GM18909 (cell line): ENCODE results near the gene KAZN.

ENCODE experiments used
- ATAC-seq: cut with Tn5 transposase; IDR thresholded peaks from one replicate; pipeline ENCODE4 v1.9.1; 2021; ENCODE audit warnings: mild to moderate bottlenecking; ENCODE audit not compliant: unreplicated experiment, poor library complexity

The KAZN gene

GRCh38 chr1:14842361-14842760 lies 243.9 kb downstream of the KAZN start:
- no peak for ATAC-seq

DNA sequence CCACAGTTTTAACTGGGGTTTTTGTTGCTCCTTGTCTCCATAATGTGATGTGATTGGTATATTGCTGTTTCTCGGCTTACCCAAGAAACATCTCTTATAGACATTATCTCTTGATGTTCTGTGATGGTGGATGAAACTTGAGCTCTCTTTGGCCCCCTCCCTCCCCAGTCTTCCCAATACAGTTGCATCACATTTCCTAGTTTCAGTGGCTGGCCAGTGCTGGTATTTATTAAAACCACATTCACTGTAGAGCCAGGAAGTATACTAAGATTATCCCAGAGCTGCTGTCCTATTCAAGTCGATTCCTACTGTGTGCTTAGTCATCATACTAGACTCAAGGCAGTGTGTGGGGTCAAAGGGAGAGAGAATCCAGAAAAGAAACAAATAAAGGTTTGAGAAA lies 244.4 kb downstream of the KAZN start:
- no peak for ATAC-seq

DNA sequence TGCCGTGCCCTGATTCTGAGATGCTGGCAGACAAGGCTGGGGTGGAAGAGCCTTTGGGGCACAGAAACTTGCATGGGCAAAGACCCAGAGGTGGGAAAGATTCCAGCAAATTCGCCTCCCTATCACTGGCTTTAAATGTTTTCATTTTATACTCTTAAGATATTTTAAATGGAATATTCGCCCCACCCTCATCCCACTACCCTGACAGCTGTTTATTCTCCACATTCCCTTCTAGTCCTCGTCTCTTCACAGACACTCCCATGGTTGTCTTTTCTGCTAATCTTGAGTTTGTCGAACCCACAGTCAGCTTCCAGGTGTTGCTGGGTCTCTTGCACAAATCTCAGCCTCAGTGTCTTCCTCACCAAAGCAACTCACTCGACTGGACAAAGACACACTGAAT lies 245.0 kb downstream of the KAZN start:
- ATAC-seq: no peak

- ATAC-seq: no peak
Observed at GRCh38 chr1:14844356-14844755, 245.9 kb downstream of the KAZN start.

DNA sequence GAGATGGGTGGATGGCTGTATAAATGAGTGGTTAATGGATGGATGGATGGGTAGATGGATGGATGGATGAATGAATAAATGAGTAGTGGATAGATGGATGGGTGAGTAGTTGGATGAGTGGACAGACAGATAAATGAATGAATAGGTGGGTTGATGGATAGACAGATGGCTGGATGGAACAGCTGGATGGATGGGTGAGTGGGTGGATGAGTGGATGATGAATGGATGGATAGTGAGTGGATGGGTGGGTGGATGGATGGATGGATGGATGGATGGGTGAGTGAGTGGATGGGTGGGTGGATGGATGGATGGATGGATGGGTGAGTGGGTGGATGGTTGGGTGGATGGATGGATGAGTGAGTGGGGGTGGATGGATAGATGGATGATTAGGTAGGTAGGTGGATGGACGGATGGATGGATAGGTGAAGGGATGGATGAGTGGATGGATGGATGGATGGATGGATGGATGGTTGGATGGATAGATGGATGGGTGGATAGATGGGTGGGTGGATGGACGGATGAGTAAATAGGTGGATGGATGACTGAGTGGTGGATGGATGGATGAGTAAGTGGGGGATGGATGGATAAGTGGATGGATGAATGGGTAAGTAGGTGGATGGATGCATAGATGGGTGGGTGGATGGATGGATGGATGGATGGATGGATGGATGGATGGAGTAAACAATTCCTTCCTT lies 246.6 kb downstream of the KAZN start:
- ATAC-seq: no peak

DNA sequence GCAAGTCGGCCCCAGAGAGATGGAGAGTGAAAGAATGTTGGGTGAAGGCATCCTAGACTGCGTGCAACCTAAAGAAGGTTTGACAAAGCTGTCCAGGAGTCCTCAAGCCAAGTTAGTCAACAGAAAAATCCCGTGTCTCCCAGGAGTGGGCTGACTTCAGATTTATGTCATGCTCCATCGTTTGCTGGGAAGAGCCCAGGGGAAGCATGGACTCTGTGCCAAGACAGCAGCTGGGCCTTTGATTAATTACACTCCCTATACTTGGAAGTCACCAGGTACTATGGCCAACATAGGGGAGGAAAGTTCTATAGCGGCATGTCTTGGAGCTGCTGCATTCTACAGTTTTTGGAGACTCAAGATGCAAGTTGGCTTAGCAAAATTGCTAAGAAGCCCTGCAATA lies 247.4 kb downstream of the KAZN start:
- ATAC-seq: no peak

GRCh38 chr1:14846688-14847087 lies 248.2 kb downstream of the KAZN start:
- no peak for ATAC-seq

DNA sequence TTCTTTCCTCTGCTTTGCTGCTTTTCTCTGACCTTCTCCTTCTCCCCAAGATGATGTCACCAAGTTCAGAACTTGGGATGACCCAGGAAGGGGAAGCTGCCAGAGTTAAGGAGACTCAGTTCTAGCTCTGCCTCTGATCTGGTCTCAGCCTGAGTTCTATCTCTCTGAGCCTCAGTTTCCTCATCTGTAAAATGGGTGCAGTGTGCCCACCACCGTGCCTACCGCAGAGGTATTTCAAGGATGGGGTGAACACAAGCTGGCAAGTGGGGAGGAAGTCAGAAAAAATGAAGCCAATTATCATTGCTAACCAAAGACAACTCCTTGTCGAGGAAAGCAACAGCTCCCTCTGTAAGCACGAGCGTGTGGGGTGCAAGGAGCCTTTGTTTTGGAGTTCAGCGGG lies 249.7 kb downstream of the KAZN start:
- no peak for ATAC-seq

- ATAC-seq: no peak
Observed at GRCh38 chr1:14848625-14849024, 250.1 kb downstream of the KAZN start.

GRCh38 chr1:14849038-14849437 lies 250.6 kb downstream of the KAZN start:
- no peak for ATAC-seq

- no peak for ATAC-seq
Observed at GRCh38 chr1:14850563-14850962, 252.1 kb downstream of the KAZN start.

GRCh38 chr1:14851760-14852159 lies 253.3 kb downstream of the KAZN start:
- no peak for ATAC-seq

DNA sequence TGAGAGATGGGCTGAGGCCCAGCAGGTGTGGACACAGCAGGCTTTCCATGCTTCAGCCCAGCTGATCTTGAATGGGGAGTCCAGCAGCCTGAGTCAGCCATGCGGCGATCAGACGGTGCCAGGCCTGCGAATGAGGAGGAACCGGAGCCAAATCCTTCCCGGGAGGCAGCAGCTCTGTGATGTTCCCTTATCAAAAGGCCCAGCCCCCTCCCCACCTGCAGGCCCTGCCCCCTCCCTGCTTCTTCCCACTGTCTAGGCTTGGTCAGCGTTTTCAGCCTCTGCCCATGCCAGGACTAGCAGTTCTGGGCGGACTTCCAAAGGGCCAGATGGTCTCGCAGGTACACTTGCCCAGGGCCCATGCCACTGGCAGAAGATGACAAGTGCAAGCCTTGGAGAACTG lies 253.8 kb downstream of the KAZN start:
- no peak for ATAC-seq

- no peak for ATAC-seq
Observed at GRCh38 chr1:14853518-14853917, 255.0 kb downstream of the KAZN start.

DNA sequence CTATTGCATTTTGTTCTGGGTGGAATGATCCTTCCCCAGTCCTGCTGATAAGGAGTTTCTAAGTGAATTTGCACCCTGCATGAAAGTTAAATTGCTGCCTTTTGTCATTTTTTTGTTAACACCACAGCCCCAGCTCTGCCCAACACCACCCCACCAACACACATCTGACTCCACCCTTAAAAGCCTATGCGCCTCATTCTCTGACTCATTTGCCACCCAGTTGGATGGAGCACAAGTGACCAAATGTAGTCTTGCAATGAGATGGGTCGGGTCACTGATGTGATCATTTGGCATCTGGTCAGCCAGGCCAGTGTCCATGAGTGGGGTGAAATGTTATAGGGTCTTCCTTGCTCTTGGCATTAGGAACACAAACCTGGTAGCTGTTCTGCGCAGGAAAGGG lies 256.8 kb downstream of the KAZN start:
- no peak for ATAC-seq

DNA sequence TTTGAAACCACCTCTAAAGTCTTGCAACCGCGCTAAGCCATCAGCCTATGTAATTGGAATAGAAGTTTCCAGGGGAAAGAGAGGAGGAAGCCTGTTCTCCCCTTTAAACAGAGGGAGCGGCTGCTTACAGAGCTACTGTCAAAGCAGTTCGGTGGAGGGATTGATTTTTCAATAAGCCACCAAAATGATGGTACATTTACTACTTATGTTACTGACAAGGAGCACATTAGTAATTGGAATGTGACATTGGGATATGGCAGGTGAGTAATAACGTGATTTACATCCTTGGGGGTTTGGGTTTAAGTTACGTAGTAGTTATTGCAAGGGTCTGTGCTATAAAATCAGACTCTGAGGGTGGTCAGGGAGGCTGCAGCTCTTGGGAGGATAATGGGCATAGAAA lies 257.3 kb downstream of the KAZN start:
- no peak for ATAC-seq

DNA sequence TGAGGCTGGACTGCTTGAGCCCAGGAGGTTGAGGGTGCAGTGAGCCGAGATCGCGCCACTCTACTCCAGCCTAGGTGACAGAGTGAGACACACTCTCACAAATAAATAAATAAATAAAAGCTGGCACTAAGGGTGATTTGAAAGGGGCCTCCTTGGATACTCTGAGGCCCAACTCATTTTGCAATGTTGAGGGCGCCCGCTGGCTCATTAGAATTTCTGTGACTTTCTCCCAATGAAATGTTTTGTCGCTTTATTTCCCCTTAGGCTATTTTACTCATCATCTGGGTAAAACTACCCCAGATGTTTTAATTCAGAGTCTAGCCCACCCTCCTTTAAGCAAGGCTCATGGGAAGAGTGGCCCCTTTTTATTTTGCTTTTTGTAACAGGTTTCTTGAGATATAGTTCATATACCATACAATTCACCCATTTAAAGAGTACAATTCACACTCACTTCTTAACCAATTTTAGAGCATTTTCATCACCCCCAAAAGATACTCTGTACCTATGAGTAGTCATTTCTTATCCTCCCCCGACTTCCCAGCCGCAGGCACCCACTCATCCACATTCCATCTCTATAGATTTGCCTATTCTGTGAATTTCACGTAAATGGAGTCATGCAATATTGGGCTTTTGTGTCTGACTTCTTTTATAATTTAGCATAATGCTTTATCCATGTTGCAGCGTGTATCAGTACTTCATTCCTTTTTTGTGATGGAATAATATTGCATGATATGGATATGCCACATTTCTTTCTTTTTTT lies 259.1 kb downstream of the KAZN start:
- no peak for ATAC-seq

DNA sequence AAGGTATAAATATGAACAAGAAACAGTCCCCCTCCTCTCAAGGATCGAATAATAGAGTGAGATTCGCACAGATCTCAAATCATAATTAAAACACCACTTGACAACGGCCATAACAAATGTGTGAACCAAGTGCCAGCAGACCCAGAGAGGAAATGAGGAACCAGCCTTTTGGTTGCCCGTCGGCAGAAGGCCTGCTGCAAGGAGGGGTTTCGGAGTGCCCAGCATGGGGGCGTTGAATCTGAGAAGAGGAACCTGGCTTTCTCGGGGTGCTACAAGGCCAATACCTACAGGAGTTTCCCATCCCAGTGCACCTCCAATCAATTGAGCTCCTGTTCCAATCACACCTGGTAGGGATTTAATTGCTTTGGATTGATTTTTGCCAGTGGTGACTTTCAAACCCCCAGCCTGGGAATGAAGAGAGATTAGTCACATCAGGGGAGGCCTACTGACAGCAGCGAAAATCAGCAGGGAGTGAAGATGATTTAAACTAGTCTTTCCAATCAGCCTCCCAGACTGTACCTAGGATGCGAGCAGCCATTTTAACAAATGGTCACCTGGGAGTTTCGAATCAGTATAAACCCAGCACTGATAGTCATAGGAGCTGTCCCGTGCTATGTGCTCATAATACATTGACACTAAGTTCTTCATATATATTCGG lies 263.8 kb downstream of the KAZN start:
- no peak for ATAC-seq

- no peak for ATAC-seq
Observed at GRCh38 chr1:14865106-14865505, 266.6 kb downstream of the KAZN start.

DNA sequence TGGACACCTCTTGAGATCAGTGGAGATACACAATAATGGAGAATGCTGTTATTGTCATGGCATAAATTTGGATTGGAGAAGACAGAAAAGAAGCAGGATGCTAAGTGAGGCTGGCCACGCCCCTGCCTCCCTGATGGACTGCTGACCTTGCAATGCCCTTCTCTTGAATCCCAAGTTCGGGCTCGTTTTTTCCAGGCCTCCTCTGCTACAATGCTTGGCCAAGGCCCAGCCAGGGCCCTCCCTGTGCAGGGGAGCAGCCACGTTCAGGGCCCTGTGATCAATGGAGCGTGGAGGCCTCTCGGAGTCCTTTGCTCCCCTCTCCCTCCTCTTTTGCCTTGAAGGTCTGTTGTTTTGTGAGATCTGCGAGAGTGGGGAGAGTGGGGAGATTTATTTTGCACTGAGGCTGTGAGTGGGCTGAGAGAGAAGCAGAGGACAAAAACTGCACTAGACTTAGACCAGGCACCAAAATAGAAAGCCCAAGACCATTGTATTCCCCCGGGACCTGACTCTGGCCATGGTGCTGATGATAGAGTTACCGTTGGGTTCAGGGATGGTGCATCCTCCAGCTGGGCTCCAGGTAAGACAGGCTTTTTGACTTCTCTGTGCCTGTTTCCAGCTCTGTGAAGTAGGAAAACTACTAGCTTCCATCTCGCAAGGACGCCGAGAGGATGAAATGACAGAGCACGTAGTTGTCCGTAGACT lies 268.6 kb downstream of the KAZN start:
- no peak for ATAC-seq

- no peak for ATAC-seq
Observed at GRCh38 chr1:14869187-14869586, 270.7 kb downstream of the KAZN start.
